ENCODE measurements around the gene KRT222.

GRCh38 chr17:40607641-40608040, 57.3 kb downstream of the KRT222 start:
- TF ChIP-seq, protein P1, sequence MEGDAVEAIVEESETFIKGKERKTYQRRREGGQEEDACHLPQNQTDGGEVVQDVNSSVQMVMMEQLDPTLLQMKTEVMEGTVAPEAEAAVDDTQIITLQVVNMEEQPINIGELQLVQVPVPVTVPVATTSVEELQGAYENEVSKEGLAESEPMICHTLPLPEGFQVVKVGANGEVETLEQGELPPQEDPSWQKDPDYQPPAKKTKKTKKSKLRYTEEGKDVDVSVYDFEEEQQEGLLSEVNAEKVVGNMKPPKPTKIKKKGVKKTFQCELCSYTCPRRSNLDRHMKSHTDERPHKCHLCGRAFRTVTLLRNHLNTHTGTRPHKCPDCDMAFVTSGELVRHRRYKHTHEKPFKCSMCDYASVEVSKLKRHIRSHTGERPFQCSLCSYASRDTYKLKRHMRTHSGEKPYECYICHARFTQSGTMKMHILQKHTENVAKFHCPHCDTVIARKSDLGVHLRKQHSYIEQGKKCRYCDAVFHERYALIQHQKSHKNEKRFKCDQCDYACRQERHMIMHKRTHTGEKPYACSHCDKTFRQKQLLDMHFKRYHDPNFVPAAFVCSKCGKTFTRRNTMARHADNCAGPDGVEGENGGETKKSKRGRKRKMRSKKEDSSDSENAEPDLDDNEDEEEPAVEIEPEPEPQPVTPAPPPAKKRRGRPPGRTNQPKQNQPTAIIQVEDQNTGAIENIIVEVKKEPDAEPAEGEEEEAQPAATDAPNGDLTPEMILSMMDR (conservative IDR thresholded peaks at IDR 0.05 in 1 of 2, IDR thresholded peaks at IDR 0.05 in 1 of 2; ENCODE audit: extremely low read depth in 1 of 2, insufficient read depth in 1 of 2, low read depth in 1 of 2, low read length in 2 of 2), result no peak
- no peak for TF ChIP-seq EZH2 (IDR thresholded peaks at IDR 0.05; ENCODE audit: borderline replicate concordance, low read length)

Measured in mammary epithelial cell (primary cell).